ENCODE data around the gene RPL22. TPM values are rescaled to one million over a fixed set of nuclear protein-coding genes. Genes with fewer than 3 reads are reported as not detected.

Gene RPL22
- total and polyA plus RNA-seq, 2 of the 4 experiments (the other 2 are of a cell fraction) = 26.2 to 131 TPM

GRCh38 chr1:6178751-6179563 is 20.4 kb downstream of the RPL22 start:
- Histone ChIP-seq H2AFZ (replicated peaks; ENCODE audit: low read length, poor library complexity) (peak overlapping the region; percentile 41), H2BK15ac (ENCODE audit: low read depth, low read length) (no peak overlapping the region), H3K27me3 (ENCODE audit: control insufficient read depth, insufficient read depth, low read length) (peaks cover 51% of the 10 kb centered on the region), H3K14ac (replicated peaks; ENCODE audit: low read depth, low read length) (no peak overlapping the region), H4K20me1 (ENCODE audit: insufficient read depth, low read length) (peaks cover 15% of the 10 kb centered on the region), H4K5ac (ENCODE audit: low read depth, low read length) (no peak overlapping the region), H3K4me2 (ENCODE audit: low read depth, low read length) (no peak overlapping the region), H3K9ac (ENCODE audit: low read depth, low read length) (no peak overlapping the region), H3K23ac (ENCODE audit: low read depth, low read length) (no peak overlapping the region), H2BK5ac (ENCODE audit: low read depth, low read length, poor library complexity, severe bottlenecking) (no peak overlapping the region), H2AK9ac (replicated peaks; ENCODE audit: low read depth, low read length, poor library complexity) (no peak overlapping the region), H3K4me3 (ENCODE audit: insufficient read depth, low read depth, low read length) (no peak overlapping the region), H3K79me1 (ENCODE audit: low read depth in 1 of 2, low read length in 2 of 2) (peaks cover 3% of the 10 kb centered on the region in 2 experiments; a peak in 3 of 4 replicates), H3K9me3 (ENCODE audit: control insufficient read depth, insufficient read depth, low read length) (no peaks in the 10 kb centered on the region; the same call in 1 of the 2 replicates), H4K8ac (ENCODE audit: low read depth in 2 of 2, low read length in 2 of 2) (no peak overlapping the region), H3K18ac (ENCODE audit: low read depth, low read length) (no peak overlapping the region), H3K4me1 (ENCODE audit: control insufficient read depth, insufficient read depth, low read length) (peaks cover 8% of the 10 kb centered on the region; the same call in 1 of the 2 replicates), H2BK20ac (ENCODE audit: low read depth, low read length) (no peak overlapping the region), H3K36me3 (ENCODE audit: control insufficient read depth, insufficient read depth, low read length) (no peaks in the 10 kb centered on the region), H3K4ac (ENCODE audit: low read depth, low read length) (no peak overlapping the region), H3K56ac (ENCODE audit: extremely low read depth, insufficient read depth, low read length) (no peak overlapping the region), H2AK5ac (ENCODE audit: low read depth, low read length) (no peak overlapping the region), H3K9me1 (ENCODE audit: insufficient read depth, low read length) (peaks cover 2% of the 10 kb centered on the region; the same call in 1 of the 2 replicates), H2BK120ac (ENCODE audit: low read depth, low read length) (no peak overlapping the region), H3K27ac (ENCODE audit: insufficient read depth, low read length) (no peak overlapping the region), H4K91ac (ENCODE audit: insufficient read depth, low read depth, low read length) (no peak overlapping the region)
- POLR2A ChIA-PET (ENCODE audit: unreplicated experiment) = no interaction called here
- CTCF ChIA-PET = no interaction called here
- no peak for DNase-seq
- BruUV-seq (replicated peaks) = no TSS peak
- peak; percentile 15 for ATAC-seq (ENCODE audit: low read depth)
- in situ Hi-C loops (cut with MboI; ENCODE audit: low sequenced_read_pairs) = no loop called here
- WGBS, 2 experiments (ENCODE audit: extremely low coverage in 2 of 2, insufficient read length in 1 of 2) = 1% methylated on average over 16 of the region's 51 CpGs; no CpG with 5 or more reads in 1 of the 2 experiments
- dilution Hi-C loops (cut with HindIII; ENCODE audit: low sequenced_read_pairs, unreplicated experiment) = no loop called here
- intact Hi-C loops (cut with micrococcal nuclease) = no loop called here
- TF ChIP-seq CTCF (conservative IDR thresholded peaks at IDR 0.05; ENCODE audit: low read depth, low read length) = no peak

Measured in IMR-90 (cell line).